Body of pancreas (tissue), 4 donors: ENCODE results near the gene ASIC2.

ENCODE experiments used
- POLR2A ChIP-seq, 3 donors: fragments of 450-650 bp; IDR thresholded peaks; one replicate each; pipeline ENCODE4 v1.6.1; 2016; ENCODE audit warnings: antibody characterized with exemption in 3 of 3, mild to moderate bottlenecking in 2 of 3
- TF ChIP-seq, protein P1 (sequence below), 7 experiments: fragments of 450-650 bp in 4 of 7; fragments of 200-600 bp in 3 of 7; sonication (generic) in 3 of 7; IDR thresholded peaks; one replicate each; pipeline ENCODE4 v1.5.1; 2016 to 2019; ENCODE audit warnings: antibody characterized with exemption in 7 of 7

DNA sequence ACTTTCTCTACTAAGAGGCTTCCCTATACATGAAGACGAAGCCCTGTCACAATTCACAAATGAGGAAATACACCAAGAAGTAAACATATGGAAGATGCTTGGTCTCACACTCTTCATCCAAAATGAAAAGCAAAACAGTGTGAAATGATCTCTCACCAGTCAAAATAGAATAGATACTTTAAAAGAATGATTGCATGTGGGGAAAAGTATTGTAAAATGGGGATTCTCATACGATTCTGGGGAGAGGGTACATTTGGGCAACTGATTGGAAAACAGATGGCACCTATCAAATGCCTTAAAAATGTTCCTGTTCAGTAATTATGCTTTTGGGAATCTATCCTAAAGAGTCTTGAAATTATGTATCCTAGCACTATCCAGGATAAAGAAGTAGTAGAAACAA is 78.1 kb downstream of the ASIC2 start:
- TF ChIP-seq, protein P1, sequence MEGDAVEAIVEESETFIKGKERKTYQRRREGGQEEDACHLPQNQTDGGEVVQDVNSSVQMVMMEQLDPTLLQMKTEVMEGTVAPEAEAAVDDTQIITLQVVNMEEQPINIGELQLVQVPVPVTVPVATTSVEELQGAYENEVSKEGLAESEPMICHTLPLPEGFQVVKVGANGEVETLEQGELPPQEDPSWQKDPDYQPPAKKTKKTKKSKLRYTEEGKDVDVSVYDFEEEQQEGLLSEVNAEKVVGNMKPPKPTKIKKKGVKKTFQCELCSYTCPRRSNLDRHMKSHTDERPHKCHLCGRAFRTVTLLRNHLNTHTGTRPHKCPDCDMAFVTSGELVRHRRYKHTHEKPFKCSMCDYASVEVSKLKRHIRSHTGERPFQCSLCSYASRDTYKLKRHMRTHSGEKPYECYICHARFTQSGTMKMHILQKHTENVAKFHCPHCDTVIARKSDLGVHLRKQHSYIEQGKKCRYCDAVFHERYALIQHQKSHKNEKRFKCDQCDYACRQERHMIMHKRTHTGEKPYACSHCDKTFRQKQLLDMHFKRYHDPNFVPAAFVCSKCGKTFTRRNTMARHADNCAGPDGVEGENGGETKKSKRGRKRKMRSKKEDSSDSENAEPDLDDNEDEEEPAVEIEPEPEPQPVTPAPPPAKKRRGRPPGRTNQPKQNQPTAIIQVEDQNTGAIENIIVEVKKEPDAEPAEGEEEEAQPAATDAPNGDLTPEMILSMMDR (IDR thresholded peaks at IDR 0.05) = no peak
- TF ChIP-seq POLR2A (IDR thresholded peaks at IDR 0.05) = no peak
